ENCODE data around the gene BTBD16.

The BTBD16 gene

DNA sequence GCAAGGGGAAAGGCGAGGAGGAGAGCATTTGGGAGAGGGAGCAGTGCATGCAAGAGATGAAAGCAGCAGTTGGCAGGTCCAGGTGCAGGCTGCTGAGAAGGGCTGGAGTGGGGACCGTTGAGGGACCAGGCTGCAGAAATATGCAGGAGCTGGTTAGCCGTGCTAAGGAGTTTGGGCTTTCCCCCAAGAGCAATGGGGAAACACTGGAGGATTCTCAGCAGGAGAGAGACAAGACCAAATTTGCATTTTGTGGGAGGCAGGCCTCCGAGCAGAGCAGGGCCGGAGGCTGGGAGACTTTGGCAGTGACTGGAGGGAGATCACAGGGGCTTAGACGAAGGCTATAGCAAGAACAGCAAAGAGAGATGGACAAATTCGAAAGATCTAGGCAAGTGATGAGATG lies 11.8 kb downstream of the BTBD16 start:
- no peak overlapping the region for H3K4me3 ChIP-seq (ENCODE audit: low read length in 2 of 2)
- H2BK120ac ChIP-seq (ENCODE audit: low read depth, low read length) = no peak overlapping the region
- H2BK5ac ChIP-seq (ENCODE audit: low read length) = no peak overlapping the region
- no peak overlapping the region for H3K27ac ChIP-seq (replicated peaks; ENCODE audit: low read length)
- H2BK15ac ChIP-seq (ENCODE audit: low read length) = no peak overlapping the region
- H3K4me2 ChIP-seq (ENCODE audit: insufficient read depth, low read length, poor library complexity, severe bottlenecking) = no peak overlapping the region
- peaks cover 0 to 3% (median 0%) of the 10 kb centered on the region in 3 experiments for H3K27me3 ChIP-seq (ENCODE audit: control insufficient read depth in 3 of 3, insufficient read depth in 3 of 3, low read depth in 1 of 3, low read length in 3 of 3)
- H2AK5ac ChIP-seq (ENCODE audit: low read depth, low read length) = no peak overlapping the region
- no peak overlapping the region for H3K4ac ChIP-seq (ENCODE audit: low read length)
- H3K23ac ChIP-seq (ENCODE audit: low read depth, low read length, poor library complexity) = no peak overlapping the region
- no peak overlapping the region for H3K18ac ChIP-seq (ENCODE audit: low read length)
- no peaks in the 10 kb centered on the region for H3K79me1 ChIP-seq (ENCODE audit: low read depth, low read length)
- H3K4me1 ChIP-seq (ENCODE audit: control insufficient read depth in 2 of 2, insufficient read depth in 1 of 2, low read depth in 1 of 2, low read length in 2 of 2) = peaks cover 0 to 6% of the 10 kb centered on the region in 2 donors
- H2BK12ac ChIP-seq (ENCODE audit: low read length) = no peak overlapping the region
- H3K14ac ChIP-seq (ENCODE audit: low read length) = no peak overlapping the region
- H4K8ac ChIP-seq (ENCODE audit: low read depth, low read length) = no peak overlapping the region
- no peak overlapping the region for H2AFZ ChIP-seq (ENCODE audit: low read length)
- H3K9ac ChIP-seq (ENCODE audit: low read depth, low read length, poor library complexity) = no peak overlapping the region
- WGBS, 2 donors (ENCODE audit: extremely low coverage in 2 of 2, insufficient read length in 2 of 2, insufficient replicate concordance in 1 of 2) = no CpG with 5 or more reads among the region's 7 CpGs
- H3K36me3 ChIP-seq (replicated peaks in 1 of 2; ENCODE audit: control insufficient read depth in 2 of 2, insufficient read depth in 2 of 2, low read length in 2 of 2) = no peaks in the 10 kb centered on the region
- no peak for DNase-seq (ENCODE audit: low spot score)
- H3K9me3 ChIP-seq (replicated peaks in 1 of 2; ENCODE audit: control insufficient read depth in 2 of 2, insufficient read depth in 1 of 2, low read depth in 1 of 2, low read length in 2 of 2) = no peaks in the 10 kb centered on the region
- H4K91ac ChIP-seq (ENCODE audit: low read depth, low read length, poor library complexity) = no peak overlapping the region

DNA sequence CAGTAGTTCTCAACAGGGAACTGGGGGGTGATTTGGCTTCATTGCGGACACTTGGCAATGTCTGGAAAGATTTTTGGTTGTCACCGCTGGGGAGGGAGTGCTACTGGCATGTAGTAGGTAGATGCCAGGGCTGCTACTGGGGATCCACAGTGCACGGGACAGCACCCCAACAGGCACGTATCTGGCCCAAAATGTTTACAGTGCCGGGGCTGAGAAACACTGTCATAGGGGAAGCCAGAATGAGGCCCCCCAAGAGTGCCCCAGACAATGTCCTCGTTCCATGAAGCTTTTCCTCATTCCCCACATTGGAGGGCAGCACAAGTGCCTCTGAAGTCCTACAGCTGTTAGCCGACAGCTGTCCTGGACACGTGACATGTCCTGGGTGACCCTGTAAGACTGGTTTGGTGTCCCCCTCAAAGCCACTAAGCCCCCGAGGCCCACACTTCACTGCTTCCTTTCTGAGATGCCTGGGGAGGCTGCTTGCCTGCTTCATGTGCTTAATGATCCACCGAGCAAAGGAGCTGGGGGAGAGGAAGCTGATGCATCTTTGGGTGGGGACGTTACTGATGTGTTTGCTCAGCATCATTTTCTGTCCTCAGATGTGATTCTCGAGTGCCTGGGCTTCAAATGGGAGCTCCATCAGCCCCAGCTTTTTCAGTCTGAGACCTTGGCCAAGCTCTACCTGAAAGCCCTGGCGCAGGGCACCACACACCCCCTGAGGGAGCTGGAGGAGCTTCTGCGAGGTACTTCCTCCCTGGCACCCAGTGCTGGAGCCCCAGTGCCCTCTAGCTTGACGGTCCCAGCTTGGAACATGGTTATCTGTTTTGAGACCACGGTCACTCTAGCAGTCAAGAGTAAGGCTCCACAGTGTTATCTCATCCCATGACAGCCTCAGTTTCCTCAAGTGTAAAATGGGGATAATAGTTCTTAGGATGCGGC lies 14.7 kb downstream of the BTBD16 start:
- H3K9me3 ChIP-seq (replicated peaks in 1 of 2; ENCODE audit: control insufficient read depth in 2 of 2, insufficient read depth in 1 of 2, low read depth in 1 of 2, low read length in 2 of 2) = no peaks in the 10 kb centered on the region
- no peak overlapping the region for H2BK5ac ChIP-seq (ENCODE audit: low read length)
- H2BK12ac ChIP-seq (ENCODE audit: low read length) = no peak overlapping the region
- H2BK120ac ChIP-seq (ENCODE audit: low read depth, low read length) = no peak overlapping the region
- H3K9ac ChIP-seq (ENCODE audit: low read depth, low read length, poor library complexity) = no peak overlapping the region
- H3K4ac ChIP-seq (ENCODE audit: low read length) = no peak overlapping the region
- H4K91ac ChIP-seq (ENCODE audit: low read depth, low read length, poor library complexity) = no peak overlapping the region
- no CpG with 5 or more reads among the region's 17 CpGs for WGBS, 2 donors (ENCODE audit: extremely low coverage in 2 of 2, insufficient read length in 2 of 2, insufficient replicate concordance in 1 of 2)
- no peaks in the 10 kb centered on the region for H3K36me3 ChIP-seq (replicated peaks in 1 of 2; ENCODE audit: control insufficient read depth in 2 of 2, insufficient read depth in 2 of 2, low read length in 2 of 2)
- peak overlapping the region; percentile 13 for H2AK5ac ChIP-seq (ENCODE audit: low read depth, low read length)
- peaks cover 0 to 6% of the 10 kb centered on the region in 2 donors for H3K4me1 ChIP-seq (ENCODE audit: control insufficient read depth in 2 of 2, insufficient read depth in 1 of 2, low read depth in 1 of 2, low read length in 2 of 2)
- H3K4me2 ChIP-seq (ENCODE audit: insufficient read depth, low read length, poor library complexity, severe bottlenecking) = no peak overlapping the region
- DNase-seq (ENCODE audit: low spot score) = no peak
- peaks cover 0 to 3% (median 0%) of the 10 kb centered on the region in 3 experiments for H3K27me3 ChIP-seq (ENCODE audit: control insufficient read depth in 3 of 3, insufficient read depth in 3 of 3, low read depth in 1 of 3, low read length in 3 of 3)
- peak overlapping the region; percentile 13 for H3K18ac ChIP-seq (ENCODE audit: low read length)
- no peak overlapping the region for H3K27ac ChIP-seq (replicated peaks; ENCODE audit: low read length)
- no peak overlapping the region for H4K8ac ChIP-seq (ENCODE audit: low read depth, low read length)
- no peak overlapping the region for H3K23ac ChIP-seq (ENCODE audit: low read depth, low read length, poor library complexity)
- no peak overlapping the region for H3K14ac ChIP-seq (ENCODE audit: low read length)
- H3K79me1 ChIP-seq (ENCODE audit: low read depth, low read length) = no peaks in the 10 kb centered on the region
- H3K4me3 ChIP-seq (ENCODE audit: low read length in 2 of 2) = no peak overlapping the region
- no peak overlapping the region for H2AFZ ChIP-seq (ENCODE audit: low read length)
- H2BK15ac ChIP-seq (ENCODE audit: low read length) = no peak overlapping the region

DNA sequence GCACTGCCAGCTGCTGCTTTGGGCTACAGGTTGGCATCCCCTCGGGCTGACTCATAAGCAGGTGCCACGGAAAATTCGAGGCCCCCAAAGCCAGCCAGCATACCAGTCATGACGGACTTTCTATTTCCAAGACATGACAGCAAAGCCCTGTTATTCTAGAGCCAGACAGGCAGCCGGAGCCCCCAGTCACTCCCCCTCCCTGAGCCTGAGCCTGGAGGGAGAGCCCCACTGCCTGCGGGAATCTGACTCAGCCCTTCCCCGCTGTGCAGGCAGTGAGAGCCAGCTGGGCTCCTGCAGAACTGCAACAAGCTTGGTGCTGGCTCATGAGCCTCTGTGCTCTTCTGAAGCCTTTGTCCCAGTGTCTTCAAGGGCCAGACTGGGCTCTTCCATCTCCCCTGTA lies 15.8 kb downstream of the BTBD16 start:
- Histone ChIP-seq H3K4me1 (ENCODE audit: control insufficient read depth in 2 of 2, insufficient read depth in 1 of 2, low read depth in 1 of 2, low read length in 2 of 2) (peaks cover 0 to 4% of the 10 kb centered on the region in 2 donors), H3K23ac (ENCODE audit: low read depth, low read length, poor library complexity) (no peak overlapping the region), H4K8ac (ENCODE audit: low read depth, low read length) (no peak overlapping the region), H3K4me3 (ENCODE audit: low read length in 2 of 2) (no peak overlapping the region), H4K91ac (ENCODE audit: low read depth, low read length, poor library complexity) (no peak overlapping the region), H3K9ac (ENCODE audit: low read depth, low read length, poor library complexity) (no peak overlapping the region), H3K14ac (ENCODE audit: low read length) (no peak overlapping the region), H3K27ac (replicated peaks; ENCODE audit: low read length) (no peak overlapping the region), H2BK12ac (ENCODE audit: low read length) (no peak overlapping the region), H3K36me3 (replicated peaks in 1 of 2; ENCODE audit: control insufficient read depth in 2 of 2, insufficient read depth in 2 of 2, low read length in 2 of 2) (no peaks in the 10 kb centered on the region), H2BK5ac (ENCODE audit: low read length) (no peak overlapping the region), H3K79me1 (ENCODE audit: low read depth, low read length) (no peaks in the 10 kb centered on the region), H3K4me2 (ENCODE audit: insufficient read depth, low read length, poor library complexity, severe bottlenecking) (no peak overlapping the region), H2BK120ac (ENCODE audit: low read depth, low read length) (no peak overlapping the region), H2AK5ac (ENCODE audit: low read depth, low read length) (no peak overlapping the region), H2AFZ (ENCODE audit: low read length) (peak overlapping the region; percentile 25), H3K4ac (ENCODE audit: low read length) (no peak overlapping the region), H2BK15ac (ENCODE audit: low read length) (no peak overlapping the region), H3K27me3 (ENCODE audit: control insufficient read depth in 3 of 3, insufficient read depth in 3 of 3, low read depth in 1 of 3, low read length in 3 of 3) (peaks cover 0 to 3% (median 0%) of the 10 kb centered on the region in 3 experiments), H3K9me3 (replicated peaks in 1 of 2; ENCODE audit: control insufficient read depth in 2 of 2, insufficient read depth in 1 of 2, low read depth in 1 of 2, low read length in 2 of 2) (no peaks in the 10 kb centered on the region), H3K18ac (ENCODE audit: low read length) (no peak overlapping the region)
- no CpG with 5 or more reads among the region's 7 CpGs for WGBS, 2 donors (ENCODE audit: extremely low coverage in 2 of 2, insufficient read length in 2 of 2, insufficient replicate concordance in 1 of 2)
- DNase-seq (ENCODE audit: low spot score) = no peak

DNA sequence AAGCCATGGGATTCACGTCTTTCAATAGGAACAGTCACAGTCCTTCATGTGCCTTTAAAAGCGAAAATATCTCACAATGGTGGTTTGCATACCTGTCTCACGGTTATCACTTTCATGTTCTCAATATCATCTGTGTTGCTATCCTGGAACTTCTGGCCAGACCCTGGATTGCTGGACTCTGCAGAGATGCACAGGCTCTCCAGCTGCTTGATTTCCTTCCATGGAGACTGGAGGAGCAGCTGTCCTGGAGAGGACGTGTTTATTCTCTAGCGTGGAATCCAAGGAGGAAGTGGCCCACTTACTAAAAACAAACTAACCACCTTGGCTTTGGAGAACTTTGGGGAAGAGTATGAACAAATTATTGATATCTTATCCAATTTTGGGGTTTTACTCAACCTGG lies 16.5 kb downstream of the BTBD16 start:
- H3K23ac ChIP-seq (ENCODE audit: low read depth, low read length, poor library complexity) = no peak overlapping the region
- H2AFZ ChIP-seq (ENCODE audit: low read length) = peak overlapping the region; percentile 25
- H3K27ac ChIP-seq (replicated peaks; ENCODE audit: low read length) = no peak overlapping the region
- H4K8ac ChIP-seq (ENCODE audit: low read depth, low read length) = no peak overlapping the region
- H2BK15ac ChIP-seq (ENCODE audit: low read length) = no peak overlapping the region
- peaks cover 0 to 4% of the 10 kb centered on the region in 2 donors for H3K4me1 ChIP-seq (ENCODE audit: control insufficient read depth in 2 of 2, insufficient read depth in 1 of 2, low read depth in 1 of 2, low read length in 2 of 2)
- no peak overlapping the region for H3K18ac ChIP-seq (ENCODE audit: low read length)
- H3K27me3 ChIP-seq (ENCODE audit: control insufficient read depth in 3 of 3, insufficient read depth in 3 of 3, low read depth in 1 of 3, low read length in 3 of 3) = peaks cover 0 to 8% (median 0%) of the 10 kb centered on the region in 3 experiments
- H2AK5ac ChIP-seq (ENCODE audit: low read depth, low read length) = no peak overlapping the region
- no peak overlapping the region for H2BK5ac ChIP-seq (ENCODE audit: low read length)
- WGBS, 2 donors (ENCODE audit: extremely low coverage in 2 of 2, insufficient read length in 2 of 2, insufficient replicate concordance in 1 of 2) = no CpG with 5 or more reads among the region's 5 CpGs
- H3K9ac ChIP-seq (ENCODE audit: low read depth, low read length, poor library complexity) = no peak overlapping the region
- no peaks in the 10 kb centered on the region for H3K79me1 ChIP-seq (ENCODE audit: low read depth, low read length)
- no peak overlapping the region for H4K91ac ChIP-seq (ENCODE audit: low read depth, low read length, poor library complexity)
- H3K36me3 ChIP-seq (replicated peaks in 1 of 2; ENCODE audit: control insufficient read depth in 2 of 2, insufficient read depth in 2 of 2, low read length in 2 of 2) = no peaks in the 10 kb centered on the region
- no peak for DNase-seq (ENCODE audit: low spot score)
- no peak overlapping the region for H2BK120ac ChIP-seq (ENCODE audit: low read depth, low read length)
- H3K9me3 ChIP-seq (replicated peaks in 1 of 2; ENCODE audit: control insufficient read depth in 2 of 2, insufficient read depth in 1 of 2, low read depth in 1 of 2, low read length in 2 of 2) = no peaks in the 10 kb centered on the region
- H2BK12ac ChIP-seq (ENCODE audit: low read length) = no peak overlapping the region
- H3K4me2 ChIP-seq (ENCODE audit: insufficient read depth, low read length, poor library complexity, severe bottlenecking) = no peak overlapping the region
- no peak overlapping the region for H3K4ac ChIP-seq (ENCODE audit: low read length)
- no peak overlapping the region for H3K4me3 ChIP-seq (ENCODE audit: low read length in 2 of 2)
- no peak overlapping the region for H3K14ac ChIP-seq (ENCODE audit: low read length)

All from neuronal stem cell (in vitro differentiated cells).